ENCODE results near the gene TJP3.

DNA sequence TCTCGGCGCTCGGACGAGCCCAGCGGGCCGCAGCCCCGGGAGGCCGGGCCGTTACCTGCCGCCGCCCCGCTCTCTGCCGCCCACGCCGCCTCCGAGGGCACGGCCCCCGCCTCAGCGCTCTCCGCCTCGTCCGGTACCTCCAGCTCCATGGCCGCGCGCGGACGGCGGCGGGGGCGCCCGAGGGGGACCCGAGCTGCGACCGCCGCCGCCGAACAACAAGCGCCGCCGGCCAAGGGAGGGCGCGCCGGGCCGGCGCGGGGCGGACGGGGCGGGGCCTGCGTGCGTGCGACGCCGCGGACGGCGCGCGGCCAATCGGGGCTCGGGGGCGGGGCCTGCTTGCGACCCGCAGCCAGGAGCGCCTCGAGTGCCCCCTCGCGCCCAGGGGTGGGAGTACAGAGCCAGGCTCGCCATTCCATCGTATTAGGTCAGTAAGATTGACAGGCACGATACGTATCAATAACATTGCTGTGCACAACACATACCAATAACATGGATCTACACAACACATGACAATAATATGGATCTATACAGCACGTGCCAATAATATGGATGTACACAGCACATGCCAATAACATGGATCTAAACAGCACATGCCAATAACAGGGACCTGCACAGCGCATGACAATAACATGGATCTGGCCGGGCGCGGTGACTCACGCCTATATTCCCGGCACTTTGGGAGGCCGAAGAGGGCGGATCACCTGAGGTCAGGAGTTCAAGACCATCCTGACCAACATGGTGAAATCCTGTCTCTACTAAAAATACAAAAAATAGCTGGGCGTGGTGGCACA, 7.7 kb upstream of the TJP3 start, which contains the start of gene PIP5K1C:
- TF ChIP-seq, protein P1, sequence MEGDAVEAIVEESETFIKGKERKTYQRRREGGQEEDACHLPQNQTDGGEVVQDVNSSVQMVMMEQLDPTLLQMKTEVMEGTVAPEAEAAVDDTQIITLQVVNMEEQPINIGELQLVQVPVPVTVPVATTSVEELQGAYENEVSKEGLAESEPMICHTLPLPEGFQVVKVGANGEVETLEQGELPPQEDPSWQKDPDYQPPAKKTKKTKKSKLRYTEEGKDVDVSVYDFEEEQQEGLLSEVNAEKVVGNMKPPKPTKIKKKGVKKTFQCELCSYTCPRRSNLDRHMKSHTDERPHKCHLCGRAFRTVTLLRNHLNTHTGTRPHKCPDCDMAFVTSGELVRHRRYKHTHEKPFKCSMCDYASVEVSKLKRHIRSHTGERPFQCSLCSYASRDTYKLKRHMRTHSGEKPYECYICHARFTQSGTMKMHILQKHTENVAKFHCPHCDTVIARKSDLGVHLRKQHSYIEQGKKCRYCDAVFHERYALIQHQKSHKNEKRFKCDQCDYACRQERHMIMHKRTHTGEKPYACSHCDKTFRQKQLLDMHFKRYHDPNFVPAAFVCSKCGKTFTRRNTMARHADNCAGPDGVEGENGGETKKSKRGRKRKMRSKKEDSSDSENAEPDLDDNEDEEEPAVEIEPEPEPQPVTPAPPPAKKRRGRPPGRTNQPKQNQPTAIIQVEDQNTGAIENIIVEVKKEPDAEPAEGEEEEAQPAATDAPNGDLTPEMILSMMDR (IDR thresholded peaks at IDR 0.05; ENCODE audit: poor library complexity): peak; percentile 68
- TF ChIP-seq EZH2 (IDR thresholded peaks at IDR 0.05; ENCODE audit: borderline replicate concordance) (no peak), EZH2phosphoT487 (IDR thresholded peaks at IDR 0.05; ENCODE audit: low read depth, severe bottlenecking, unreplicated experiment) (no peak)

Measured in hepatocyte (in vitro differentiated cells).